ENCODE measurements around the gene AKT1S1. TPM values are rescaled to one million over a fixed set of nuclear protein-coding genes. Genes with fewer than 3 reads are reported as not detected.

AKT1S1 gene
- total and polyA plus RNA-seq, 2 of the 13 experiments (the other 11 are each of a cell fraction or from before 2014, with no cell fraction given), result 13.5 to 27.8 TPM

DNA sequence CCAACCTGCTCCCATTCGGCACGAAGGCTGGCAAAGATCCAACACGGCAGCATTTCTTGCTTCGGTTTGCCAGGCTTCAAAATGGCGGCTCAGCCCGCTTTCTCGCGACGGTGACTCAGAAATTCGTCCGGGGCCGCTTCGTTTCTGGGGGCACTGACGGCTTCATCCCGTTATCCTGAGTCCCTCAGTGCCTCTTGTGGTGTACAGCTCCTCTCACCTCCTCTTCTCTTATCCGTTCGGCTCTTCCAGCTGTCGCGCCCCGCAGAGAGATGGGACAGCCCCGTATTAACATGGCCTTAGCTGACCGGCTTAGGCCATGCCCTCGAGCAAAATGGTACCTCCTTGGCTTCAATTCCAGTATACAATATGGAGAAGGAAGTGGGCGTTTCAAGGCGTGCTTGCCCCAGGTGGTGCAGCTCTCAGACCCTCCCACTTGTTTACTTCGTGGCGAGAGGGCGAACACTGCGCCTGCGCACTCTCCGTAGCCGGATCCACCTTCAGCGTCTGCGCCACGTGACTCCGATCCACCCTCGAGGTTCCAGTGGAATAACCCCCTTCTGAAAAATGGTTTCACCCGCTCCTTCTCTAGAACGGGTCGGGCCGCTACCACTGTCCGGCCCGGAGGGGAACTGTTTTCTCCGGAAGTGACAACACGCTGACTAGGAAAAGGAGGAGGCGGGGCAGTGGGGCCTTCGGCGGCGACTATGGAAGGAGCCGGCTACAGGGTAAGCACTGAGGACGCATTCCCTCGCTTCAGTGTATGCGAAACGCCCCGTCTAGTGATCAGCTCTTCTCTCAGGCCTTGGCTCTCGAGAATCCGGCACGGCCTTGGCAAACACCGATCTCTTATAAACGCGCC lies at the start of gene AKT1S1, which contains the start of gene TBC1D17 (continued):
- TF ChIP-seq YEATS2 (CRISPR knock-in tag; IDR thresholded peaks at IDR 0.05; ENCODE audit: borderline replicate concordance) (peak; percentile 82), ZNF205 (CRISPR knock-in tag; IDR thresholded peaks at IDR 0.05) (peak; percentile 67; the same call in 1 of the 2 replicates), ZNF670 (CRISPR knock-in tag; IDR thresholded peaks at IDR 0.05; ENCODE audit: borderline replicate concordance) (peak; percentile 60; the same call in 1 of the 2 replicates), TOE1 (CRISPR knock-in tag; IDR thresholded peaks at IDR 0.05) (no peak), KLF16 (CRISPR knock-in tag; IDR thresholded peaks at IDR 0.05) (peak in 1 of 2 experiments; percentile 75; a peak in 1 of 4 replicates), ATF7-NPFF (CRISPR knock-in tag; IDR thresholded peaks at IDR 0.05; ENCODE audit: low read depth) (no peak), ZFYVE20 (CRISPR knock-in tag; IDR thresholded peaks at IDR 0.05; ENCODE audit: borderline replicate concordance, low read depth) (no peak), THYN1 (CRISPR knock-in tag; IDR thresholded peaks at IDR 0.05; ENCODE audit: borderline replicate concordance, low read depth) (no peak), ZNF792 (CRISPR knock-in tag; IDR thresholded peaks at IDR 0.05) (peak; percentile 21; the same call in 1 of the 2 replicates), ZNF496 (CRISPR knock-in tag; IDR thresholded peaks at IDR 0.05; ENCODE audit: insufficient replicate concordance) (no peak), ZNF83 (CRISPR knock-in tag; IDR thresholded peaks at IDR 0.05; ENCODE audit: borderline replicate concordance) (no peak; the same call in 1 of the 2 replicates), MEF2D (CRISPR knock-in tag; IDR thresholded peaks at IDR 0.05) (peak; percentile 45; the same call in 1 of the 2 replicates), JUND (CRISPR knock-in tag; IDR thresholded peaks at IDR 0.05) (no peak), SRSF4 (IDR thresholded peaks at IDR 0.05; ENCODE audit: low read depth, low read length, poor library complexity, severe bottlenecking) (no peak), PRMT3 (CRISPR knock-in tag; IDR thresholded peaks at IDR 0.05; ENCODE audit: borderline replicate concordance, low read depth) (no peak), ZNF460 (CRISPR knock-in tag; IDR thresholded peaks at IDR 0.05; ENCODE audit: borderline replicate concordance) (no peak), DNMT3B (CRISPR knock-in tag; conservative IDR thresholded peaks at IDR 0.05) (no peak), ZKSCAN5 (CRISPR knock-in tag; IDR thresholded peaks at IDR 0.05) (no peak), ATF1 (CRISPR knock-in tag; IDR thresholded peaks at IDR 0.05) (peak; percentile 87), HOXD1 (CRISPR knock-in tag; IDR thresholded peaks at IDR 0.05) (0 out of 2 replicates have a peak, but pooled peaks have one; percentile 19), BHLHE40 (IDR thresholded peaks at IDR 0.05; ENCODE audit: low read length) (peak; percentile 98), CEBPG (CRISPR knock-in tag; IDR thresholded peaks at IDR 0.05) (0 out of 2 replicates have a peak, but pooled peaks have one; percentile 6), TSC22D2 (CRISPR knock-in tag; IDR thresholded peaks at IDR 0.05; ENCODE audit: borderline replicate concordance) (0 out of 2 replicates have a peak, but pooled peaks have one; percentile 53)
- TF ChIP-seq, protein P1, sequence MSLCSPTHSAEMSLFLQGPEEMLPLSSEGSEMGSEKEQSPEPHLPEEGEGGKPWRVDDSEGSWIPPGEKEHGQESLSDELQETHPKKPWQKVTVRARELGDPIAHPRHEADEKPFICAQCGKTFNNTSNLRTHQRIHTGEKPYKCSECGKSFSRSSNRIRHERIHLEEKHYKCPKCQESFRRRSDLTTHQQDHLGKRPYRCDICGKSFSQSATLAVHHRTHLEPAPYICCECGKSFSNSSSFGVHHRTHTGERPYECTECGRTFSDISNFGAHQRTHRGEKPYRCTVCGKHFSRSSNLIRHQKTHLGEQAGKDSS (CRISPR knock-in tag; IDR thresholded peaks at IDR 0.05; ENCODE audit: borderline replicate concordance, low read depth), result peak; percentile 19; the same call in 1 of the 2 replicates
- TF ChIP-seq, protein P2, sequence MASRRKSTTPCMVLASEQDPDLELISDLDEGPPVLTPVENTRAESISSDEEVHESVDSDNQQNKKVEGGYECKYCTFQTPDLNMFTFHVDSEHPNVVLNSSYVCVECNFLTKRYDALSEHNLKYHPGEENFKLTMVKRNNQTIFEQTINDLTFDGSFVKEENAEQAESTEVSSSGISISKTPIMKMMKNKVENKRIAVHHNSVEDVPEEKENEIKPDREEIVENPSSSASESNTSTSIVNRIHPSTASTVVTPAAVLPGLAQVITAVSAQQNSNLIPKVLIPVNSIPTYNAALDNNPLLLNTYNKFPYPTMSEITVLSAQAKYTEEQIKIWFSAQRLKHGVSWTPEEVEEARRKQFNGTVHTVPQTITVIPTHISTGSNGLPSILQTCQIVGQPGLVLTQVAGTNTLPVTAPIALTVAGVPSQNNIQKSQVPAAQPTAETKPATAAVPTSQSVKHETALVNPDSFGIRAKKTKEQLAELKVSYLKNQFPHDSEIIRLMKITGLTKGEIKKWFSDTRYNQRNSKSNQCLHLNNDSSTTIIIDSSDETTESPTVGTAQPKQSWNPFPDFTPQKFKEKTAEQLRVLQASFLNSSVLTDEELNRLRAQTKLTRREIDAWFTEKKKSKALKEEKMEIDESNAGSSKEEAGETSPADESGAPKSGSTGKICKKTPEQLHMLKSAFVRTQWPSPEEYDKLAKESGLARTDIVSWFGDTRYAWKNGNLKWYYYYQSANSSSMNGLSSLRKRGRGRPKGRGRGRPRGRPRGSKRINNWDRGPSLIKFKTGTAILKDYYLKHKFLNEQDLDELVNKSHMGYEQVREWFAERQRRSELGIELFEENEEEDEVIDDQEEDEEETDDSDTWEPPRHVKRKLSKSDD (CRISPR knock-in tag; IDR thresholded peaks at IDR 0.05; ENCODE audit: low read depth), result peak; percentile 99
